Measurements from ENCODE around the gene CSF2RB.

CSF2RB gene

DNA sequence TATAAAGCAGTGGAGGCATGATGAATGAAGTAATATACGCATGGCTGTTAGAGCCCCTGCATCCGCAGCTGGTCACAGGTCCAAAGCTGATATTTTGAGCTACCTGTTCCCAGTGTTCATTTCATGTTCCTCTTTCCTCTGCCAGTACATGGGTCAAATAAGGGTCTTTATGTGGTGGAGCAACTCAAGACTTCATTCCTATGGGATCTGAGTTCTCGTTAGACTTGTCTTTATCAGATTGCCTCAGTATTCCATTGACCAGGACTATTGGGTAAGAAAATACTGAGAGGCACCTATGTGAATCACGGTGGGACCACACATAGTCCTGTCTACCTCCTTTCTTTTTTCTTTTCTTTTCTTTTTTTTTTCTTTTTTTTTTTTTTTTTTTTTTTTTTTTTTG is 27.4 kb upstream of the CSF2RB start:
- TF ChIP-seq, protein P1, sequence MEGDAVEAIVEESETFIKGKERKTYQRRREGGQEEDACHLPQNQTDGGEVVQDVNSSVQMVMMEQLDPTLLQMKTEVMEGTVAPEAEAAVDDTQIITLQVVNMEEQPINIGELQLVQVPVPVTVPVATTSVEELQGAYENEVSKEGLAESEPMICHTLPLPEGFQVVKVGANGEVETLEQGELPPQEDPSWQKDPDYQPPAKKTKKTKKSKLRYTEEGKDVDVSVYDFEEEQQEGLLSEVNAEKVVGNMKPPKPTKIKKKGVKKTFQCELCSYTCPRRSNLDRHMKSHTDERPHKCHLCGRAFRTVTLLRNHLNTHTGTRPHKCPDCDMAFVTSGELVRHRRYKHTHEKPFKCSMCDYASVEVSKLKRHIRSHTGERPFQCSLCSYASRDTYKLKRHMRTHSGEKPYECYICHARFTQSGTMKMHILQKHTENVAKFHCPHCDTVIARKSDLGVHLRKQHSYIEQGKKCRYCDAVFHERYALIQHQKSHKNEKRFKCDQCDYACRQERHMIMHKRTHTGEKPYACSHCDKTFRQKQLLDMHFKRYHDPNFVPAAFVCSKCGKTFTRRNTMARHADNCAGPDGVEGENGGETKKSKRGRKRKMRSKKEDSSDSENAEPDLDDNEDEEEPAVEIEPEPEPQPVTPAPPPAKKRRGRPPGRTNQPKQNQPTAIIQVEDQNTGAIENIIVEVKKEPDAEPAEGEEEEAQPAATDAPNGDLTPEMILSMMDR (IDR thresholded peaks at IDR 0.05; ENCODE audit: control insufficient read depth, insufficient read depth, low read depth, low read length, missing control alignments) = no peak
- H3K4me3 ChIP-seq (ENCODE audit: control insufficient read depth, low read depth, low read length) = no peak overlapping the region
- DNase-seq (ENCODE audit: low read depth) = no peak

DNA sequence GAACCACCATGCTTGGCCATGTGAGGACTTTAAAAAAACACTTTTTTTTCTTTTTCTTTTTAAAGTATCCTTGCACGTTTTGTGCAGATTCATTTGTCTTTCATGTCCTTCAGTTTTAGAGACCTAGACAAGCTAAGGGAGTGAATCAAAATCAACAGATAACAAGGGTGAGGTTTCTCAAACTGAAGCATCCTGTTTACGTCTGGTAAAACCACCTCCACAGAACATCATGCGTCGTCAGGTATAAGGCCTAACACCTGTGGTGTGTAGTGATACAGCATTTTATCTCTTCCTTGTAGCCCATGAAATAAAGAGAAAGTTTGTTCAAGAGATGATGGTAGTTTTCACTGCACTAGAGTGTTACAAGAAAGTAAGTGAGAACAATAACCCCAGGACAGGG is 26.3 kb upstream of the CSF2RB start:
- no peak for DNase-seq (ENCODE audit: low read depth)
- H3K4me3 ChIP-seq (ENCODE audit: control insufficient read depth, low read depth, low read length) = no peak overlapping the region
- TF ChIP-seq, protein P1 (IDR thresholded peaks at IDR 0.05; ENCODE audit: control insufficient read depth, insufficient read depth, low read depth, low read length, missing control alignments) = no peak

DNA sequence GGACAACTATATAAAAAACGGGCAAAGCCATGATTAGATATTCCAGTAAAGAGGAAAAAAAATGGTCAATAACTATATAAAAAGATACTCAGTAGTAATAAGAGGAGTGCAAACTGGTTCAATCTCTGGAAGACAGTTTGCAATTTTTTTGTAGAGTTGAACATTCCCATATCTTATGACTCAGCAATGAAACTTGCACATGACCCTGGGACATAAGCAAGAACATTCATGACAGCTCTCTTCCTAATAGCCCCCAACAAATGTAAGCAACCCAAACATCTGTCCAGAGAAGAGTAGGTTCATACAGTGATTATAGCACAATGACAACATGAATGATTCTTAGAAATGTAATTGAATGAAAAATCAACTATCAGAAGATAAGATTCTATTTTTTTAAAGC is 21.8 kb upstream of the CSF2RB start:
- TF ChIP-seq, protein P1 (IDR thresholded peaks at IDR 0.05; ENCODE audit: control insufficient read depth, insufficient read depth, low read depth, low read length, missing control alignments) = no peak
- no peak overlapping the region for H3K4me3 ChIP-seq (ENCODE audit: control insufficient read depth, low read depth, low read length)
- DNase-seq (ENCODE audit: low read depth) = no peak

DNA sequence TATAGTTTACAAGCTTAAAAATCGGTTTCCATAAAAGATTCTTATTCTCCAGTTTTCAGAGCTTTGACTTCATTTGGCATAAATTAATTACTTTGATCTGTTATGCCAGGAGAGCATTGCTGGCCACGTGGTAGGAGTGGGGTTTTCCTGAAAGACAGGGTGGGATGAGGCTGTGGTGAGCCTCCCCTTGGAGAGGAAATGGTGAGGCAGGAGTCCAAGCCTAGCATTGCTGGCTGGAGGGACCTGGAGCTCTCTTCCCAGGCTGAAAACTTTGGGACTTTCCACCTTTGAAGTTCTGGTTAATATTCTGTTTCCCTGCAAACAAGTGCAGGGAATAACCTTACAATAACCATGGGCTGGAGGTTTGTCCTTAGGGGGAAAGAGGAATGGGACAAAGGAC is 21.1 kb upstream of the CSF2RB start:
- no peak for DNase-seq (ENCODE audit: low read depth)
- H3K4me3 ChIP-seq (ENCODE audit: control insufficient read depth, low read depth, low read length) = no peak overlapping the region
- TF ChIP-seq, protein P1 (IDR thresholded peaks at IDR 0.05; ENCODE audit: control insufficient read depth, insufficient read depth, low read depth, low read length, missing control alignments) = no peak

DNA sequence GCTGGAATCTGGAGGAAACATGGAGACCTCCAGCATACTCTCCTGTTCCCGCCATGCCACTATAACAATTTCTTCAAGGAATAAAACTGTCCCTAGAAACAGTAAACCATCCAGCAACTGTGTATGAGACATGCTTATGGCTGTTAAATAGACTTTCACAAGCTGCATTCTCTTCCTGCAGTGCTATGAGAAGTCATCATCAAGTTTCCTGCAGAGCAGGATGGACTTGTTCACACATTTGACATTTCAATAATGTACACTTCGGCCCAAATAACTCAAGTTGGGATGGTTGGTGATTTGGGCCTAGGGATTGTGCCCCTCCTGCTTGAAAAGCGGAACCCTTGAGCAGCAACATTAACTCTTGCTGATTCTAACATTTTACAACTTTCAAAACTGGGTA is 20.2 kb upstream of the CSF2RB start:
- TF ChIP-seq, protein P1 (IDR thresholded peaks at IDR 0.05; ENCODE audit: control insufficient read depth, insufficient read depth, low read depth, low read length, missing control alignments) = no peak
- no peak for DNase-seq (ENCODE audit: low read depth)
- no peak overlapping the region for H3K4me3 ChIP-seq (ENCODE audit: control insufficient read depth, low read depth, low read length)

DNA sequence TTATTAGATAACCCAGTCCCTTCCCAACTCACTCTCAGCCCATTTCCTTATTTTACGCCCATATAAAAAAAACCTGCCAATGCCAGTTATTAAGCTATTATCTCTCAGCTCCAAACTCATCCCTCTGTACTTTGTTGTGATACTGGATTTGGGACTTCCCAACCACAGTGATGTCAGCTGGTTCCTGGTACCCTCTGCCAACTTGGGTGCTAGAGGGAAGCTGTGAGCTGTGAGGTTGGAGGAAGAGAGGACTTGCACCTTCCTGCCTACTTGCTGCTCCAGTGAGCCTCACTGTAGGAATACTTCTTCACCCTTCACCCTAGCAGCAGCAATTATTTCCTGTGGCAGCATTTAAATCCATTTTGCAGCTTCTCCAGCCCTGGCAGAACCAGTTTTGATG is 19.2 kb upstream of the CSF2RB start:
- no peak overlapping the region for H3K4me3 ChIP-seq (ENCODE audit: control insufficient read depth, low read depth, low read length)
- no peak for DNase-seq (ENCODE audit: low read depth)
- TF ChIP-seq, protein P1 (IDR thresholded peaks at IDR 0.05; ENCODE audit: control insufficient read depth, insufficient read depth, low read depth, low read length, missing control alignments) = no peak

DNA sequence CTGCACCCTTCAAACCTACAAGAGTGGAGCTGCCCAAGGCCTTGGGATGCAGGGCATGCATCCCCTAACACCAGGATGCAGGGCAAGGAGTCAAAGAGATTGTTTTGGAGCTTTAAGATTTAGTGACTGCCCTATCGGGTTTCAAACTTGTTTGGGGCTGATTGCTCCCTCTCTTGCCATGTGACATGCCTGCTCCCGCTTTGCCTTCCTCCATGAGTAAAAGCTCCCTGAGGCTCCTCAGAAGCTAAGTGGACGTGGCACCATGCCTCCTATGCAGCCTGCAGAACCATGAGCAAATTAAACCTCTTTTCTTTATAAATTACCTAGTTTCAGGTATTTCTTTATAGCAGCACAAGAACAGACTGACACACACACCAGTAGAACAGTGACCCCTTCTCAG is 15.8 kb upstream of the CSF2RB start:
- H3K4me3 ChIP-seq (ENCODE audit: control insufficient read depth, low read depth, low read length) = no peak overlapping the region
- no peak for DNase-seq (ENCODE audit: low read depth)
- TF ChIP-seq, protein P1 (IDR thresholded peaks at IDR 0.05; ENCODE audit: control insufficient read depth, insufficient read depth, low read depth, low read length, missing control alignments) = no peak
